CD4-positive, alpha-beta T cell treated with Interleukin-21 for 1 hour (primary cell): ENCODE results near the gene CACNA1C.

Source experiments
- DNase-seq: peaks from one replicate; pipeline ENCODE4 v3.0.0-alpha.2; 2020

The CACNA1C gene

GRCh38 chr12:2378835-2379330 lies 326.1 kb downstream of the CACNA1C start:
- no peak for DNase-seq

- no peak for DNase-seq
Measured at GRCh38 chr12:2380946-2381345, 328.2 kb downstream of the CACNA1C start.

- no peak for DNase-seq
Measured at GRCh38 chr12:2382370-2383155, 329.8 kb downstream of the CACNA1C start.

- no peak for DNase-seq
Measured at GRCh38 chr12:2383325-2384028, 330.7 kb downstream of the CACNA1C start.

GRCh38 chr12:2384029-2384386 lies 331.2 kb downstream of the CACNA1C start:
- no peak for DNase-seq

GRCh38 chr12:2384533-2385351 lies 332.0 kb downstream of the CACNA1C start:
- no peak for DNase-seq

GRCh38 chr12:2385529-2385928 lies 332.7 kb downstream of the CACNA1C start:
- no peak for DNase-seq

GRCh38 chr12:2386566-2386965 lies 333.8 kb downstream of the CACNA1C start:
- DNase-seq = no peak

- no peak for DNase-seq
Measured at GRCh38 chr12:2387103-2387834, 334.5 kb downstream of the CACNA1C start.

- DNase-seq = no peak
Measured at GRCh38 chr12:2389079-2389790, 336.4 kb downstream of the CACNA1C start.

GRCh38 chr12:2390133-2390532 lies 337.3 kb downstream of the CACNA1C start:
- DNase-seq = no peak

- no peak for DNase-seq
Measured at GRCh38 chr12:2390850-2391390, 338.1 kb downstream of the CACNA1C start.

- DNase-seq = no peak
Measured at GRCh38 chr12:2391740-2392331, 339.0 kb downstream of the CACNA1C start.

GRCh38 chr12:2393016-2393415 lies 340.2 kb downstream of the CACNA1C start:
- no peak for DNase-seq

- no peak for DNase-seq
Measured at GRCh38 chr12:2393996-2394395, 341.2 kb downstream of the CACNA1C start.

GRCh38 chr12:2395354-2395977 lies 342.7 kb downstream of the CACNA1C start:
- peak; percentile 19 for DNase-seq

- DNase-seq = no peak
Measured at GRCh38 chr12:2396448-2396871, 343.7 kb downstream of the CACNA1C start.

GRCh38 chr12:2397356-2398045 lies 344.7 kb downstream of the CACNA1C start:
- DNase-seq = no peak

GRCh38 chr12:2401040-2401439 lies 348.3 kb downstream of the CACNA1C start:
- DNase-seq = no peak

- no peak for DNase-seq
Measured at GRCh38 chr12:2402073-2402579, 349.3 kb downstream of the CACNA1C start.
